Measurements from ENCODE around the gene ABAT.
A peak's percentile ranks its signal among the peaks of the same experiment; 100 is the strongest.
"Not testable (repeated sequence)": the region's sequence is repeated elsewhere in the genome, so short reads cannot be mapped to it uniquely, and the experiment has no call there.

Gene ABAT

GRCh38 chr16:8795818-8796217 is 121.4 kb downstream of the ABAT start:
- no peak overlapping the region for H3K4me3 ChIP-seq (ENCODE audit: low read depth, low read length)
- no peak for TF ChIP-seq CTCF (IDR thresholded peaks at IDR 0.05; ENCODE audit: low read depth, low read length, missing control alignments)
- no peak for DNase-seq (ENCODE audit: low read depth)

GRCh38 chr16:8796469-8797363 is 122.3 kb downstream of the ABAT start:
- TF ChIP-seq CTCF (IDR thresholded peaks at IDR 0.05; ENCODE audit: low read depth, low read length, missing control alignments) = no peak
- peak overlapping the region; percentile 98 for H3K4me3 ChIP-seq (ENCODE audit: low read depth, low read length)
- no peak for DNase-seq (ENCODE audit: low read depth)

- TF ChIP-seq CTCF (IDR thresholded peaks at IDR 0.05; ENCODE audit: low read depth, low read length, missing control alignments) = no peak
- H3K4me3 ChIP-seq (ENCODE audit: low read depth, low read length) = peak within 1 kb of the TSS; percentile 98
- DNase-seq (ENCODE audit: low read depth) = peak; percentile 95
These were observed 123.2 kb downstream of the ABAT start, which contains the start of the genes PMM2 and TMEM186 for GRCh38 chr16:8797364-8798173. PMM2 (plus strand) TSS chr16:8797839; CDS start chr16:8797883, 44 bp downstream. TMEM186 (minus strand) TSS chr16:8797639; CDS start chr16:8797614, 25 bp downstream.

- no peak for DNase-seq (ENCODE audit: low read depth)
- no peak for TF ChIP-seq CTCF (IDR thresholded peaks at IDR 0.05; ENCODE audit: low read depth, low read length, missing control alignments)
These were observed 123.7 kb downstream of the ABAT start for GRCh38 chr16:8798174-8798527.

GRCh38 chr16:8798535-8799157 is 124.2 kb downstream of the ABAT start:
- no peak for DNase-seq (ENCODE audit: low read depth)
- TF ChIP-seq CTCF (IDR thresholded peaks at IDR 0.05; ENCODE audit: low read depth, low read length, missing control alignments) = no peak
- peak overlapping the region; percentile 98 for H3K4me3 ChIP-seq (ENCODE audit: low read depth, low read length)

More at GRCh38 chr16:8798174-8798527, 123.7 kb downstream of the ABAT start:
- H3K4me3 ChIP-seq (ENCODE audit: low read depth, low read length) = peak overlapping the region; percentile 98

- H3K4me3 ChIP-seq (ENCODE audit: low read depth, low read length) = no peak overlapping the region
- no peak for DNase-seq (ENCODE audit: low read depth)
- no peak for TF ChIP-seq CTCF (IDR thresholded peaks at IDR 0.05; ENCODE audit: low read depth, low read length, missing control alignments)
These were observed 127.3 kb downstream of the ABAT start for GRCh38 chr16:8801701-8802100.

- not testable (repeated sequence) for DNase-seq (ENCODE audit: low read depth); H3K4me3 ChIP-seq (ENCODE audit: low read depth, low read length)
These were observed 129.3 kb downstream of the ABAT start for GRCh38 chr16:8803733-8804132.
